Upper lobe of left lung (tissue), 4 donors: ENCODE data around the gene NSUN2.

Experiments
- CTCF ChIP-seq, 6 experiments: fragments of 450-650 bp in 4 of 6; fragments of 200-600 bp in 2 of 6; sonication (generic) in 2 of 6; IDR thresholded peaks; one replicate each; pipeline ENCODE4 v1.5.1; 2016 to 2019; ENCODE audit warnings: antibody characterized with exemption in 6 of 6
- POLR2AphosphoS5 ChIP-seq, 2 donors: sonication (generic); formaldehyde crosslinking; IDR thresholded peaks; one replicate each; pipeline ENCODE4 v1.5.1; 2017; ENCODE audit warnings: antibody characterized with exemption in 2 of 2

DNA sequence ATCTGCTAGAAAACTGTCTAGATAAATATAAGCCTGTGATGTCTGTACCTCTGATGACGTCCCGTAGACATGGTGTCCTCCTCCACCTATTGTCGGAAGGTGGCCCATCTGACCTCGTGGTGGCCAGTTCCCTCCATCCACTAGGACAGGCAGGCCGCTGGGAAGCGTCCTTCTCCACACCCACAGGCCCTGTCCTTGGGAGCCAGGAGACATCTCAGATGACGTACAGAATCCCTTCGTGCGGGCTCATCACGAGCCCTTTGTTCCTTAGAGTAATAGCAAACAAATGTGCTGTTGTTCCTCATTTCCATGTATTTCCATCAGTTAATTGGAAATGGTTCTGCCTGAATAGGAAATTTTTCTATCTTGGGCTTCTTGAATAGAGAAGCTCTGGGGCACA, 42.0 kb upstream of the NSUN2 start:
- TF ChIP-seq CTCF (IDR thresholded peaks at IDR 0.05): no peak
- no peak for TF ChIP-seq POLR2AphosphoS5 (IDR thresholded peaks at IDR 0.05)
